H1 (cell line): ENCODE results near the gene MYORG. TPM values are rescaled to one million over a fixed set of nuclear protein-coding genes. Genes with fewer than 3 reads are reported as not detected.

ENCODE experiments used
- CTCF ChIA-PET: fragments of 300-600 bp; sonication (Branson Sonifier 250); formaldehyde crosslinking; loops from one replicate; lab custom pipeline; 2021; ENCODE audit not compliant: partially characterized antibody; lab: Charles Lee
- POLR2A ChIA-PET: fragments of 300-600 bp; sonication (Branson Sonifier 250); formaldehyde crosslinking; loops from one replicate; lab custom pipeline; 2021; ENCODE audit warnings: inconsistent platforms; ENCODE audit not compliant: partially characterized antibody; lab: Charles Lee
- DNase-seq, 2 experiments: peaks; one replicate each; pipeline versions ENCODE4 v3.0.0 to v3.0.0-alpha.2; 2010 to 2022; ENCODE audit warnings: low spot score in 2 of 2, low read depth in 1 of 2, mixed read lengths in 1 of 2
- FAIRE-seq: peaks from 2 replicates; lab custom pipeline; 2011; peaks lifted over from hg19 to GRCh38; lab: Jason Lieb, UNC
- H2AFZ ChIP-seq: 2 replicates; pipeline ENCODE4 v1.8.1; 2012; ENCODE audit warnings: low read length, inconsistent platforms
- H2AK5ac ChIP-seq: 2 replicates; pipeline ENCODE4 v1.6.1; 2013; ENCODE audit warnings: low read depth, low read length
- H2BK120ac ChIP-seq: replicated peaks from 2 replicates; pipeline ENCODE3; 2013; ENCODE audit warnings: low read depth, low read length, inconsistent platforms
- H2BK12ac ChIP-seq: 2 replicates; pipeline ENCODE4 v1.6.1; 2013; ENCODE audit warnings: low read depth, low read length
- H2BK15ac ChIP-seq: 2 replicates; pipeline ENCODE4 v1.6.1; 2013; ENCODE audit warnings: low read length
- H2BK20ac ChIP-seq: 2 replicates; pipeline ENCODE4 v1.6.1; 2013; ENCODE audit warnings: low read length
- H2BK5ac ChIP-seq: 2 replicates; pipeline ENCODE4 v1.6.1; 2013; ENCODE audit warnings: low read depth, low read length
- H3K14ac ChIP-seq: 2 replicates; pipeline ENCODE4 v1.6.1; 2013; ENCODE audit warnings: inconsistent platforms; ENCODE audit not compliant: insufficient read length
- H3K18ac ChIP-seq: 2 replicates; pipeline ENCODE4 v1.6.1; 2013; ENCODE audit warnings: low read length; ENCODE audit errors: extremely low read depth
- H3K23ac ChIP-seq: 2 replicates; pipeline ENCODE4 v1.6.1; 2013; ENCODE audit warnings: inconsistent platforms; ENCODE audit not compliant: insufficient read length
- H3K23me2 ChIP-seq: 2 replicates; pipeline ENCODE4 v1.6.1; 2013; ENCODE audit warnings: low read depth, low read length
- H3K27ac ChIP-seq: 2 replicates; pipeline ENCODE4 v1.6.1; 2011; ENCODE audit warnings: low read depth, low read length, inconsistent platforms
- H3K27me3 ChIP-seq, 4 experiments: replicated peaks in 1 of 4; 1 replicate in 1 of 4; 2 replicates in 3 of 4; pipeline versions ENCODE4 v1.6.1 to v1.8.1; 2011 to 2013; ENCODE audit warnings: low read length in 3 of 4, mild to moderate bottlenecking in 3 of 4, inconsistent platforms in 2 of 4, mixed read lengths in 2 of 4, moderate library complexity in 1 of 4; ENCODE audit not compliant: control insufficient read depth in 3 of 4, insufficient read depth in 3 of 4; ENCODE audit errors: extremely low read depth in 1 of 4
- H3K36me3 ChIP-seq, 4 experiments: 2 replicates each; pipeline versions ENCODE4 v1.6.1 to v1.8.1; 2011 to 2013; ENCODE audit warnings: mild to moderate bottlenecking in 4 of 4, low read length in 3 of 4, moderate library complexity in 2 of 4, control low read depth in 1 of 4, inconsistent platforms in 1 of 4; ENCODE audit not compliant: insufficient read depth in 4 of 4, control insufficient read depth in 2 of 4
- H3K4ac ChIP-seq: replicated peaks from 2 replicates; pipeline ENCODE3; 2013; ENCODE audit warnings: low read length, low read depth, mixed read lengths, inconsistent platforms; ENCODE audit not compliant: insufficient read length
- H3K4me1 ChIP-seq, 4 experiments: replicated peaks in 1 of 4; 1 replicate in 1 of 4; 2 replicates in 3 of 4; pipeline versions ENCODE4 v1.6.1 to v1.8.1; 2011 to 2013; ENCODE audit warnings: low read length in 3 of 4, inconsistent platforms in 2 of 4, mixed read lengths in 1 of 4; ENCODE audit not compliant: insufficient read depth in 4 of 4, control insufficient read depth in 3 of 4
- H3K4me2 ChIP-seq, 2 experiments: 2 replicates each; pipeline versions ENCODE4 v1.6.1 to v1.8.1; 2011 to 2013; ENCODE audit warnings: low read depth in 2 of 2, low read length in 2 of 2, control low read depth in 1 of 2, inconsistent platforms in 1 of 2, mild to moderate bottlenecking in 1 of 2; ENCODE audit not compliant: insufficient read depth in 1 of 2
- H3K4me3 ChIP-seq, 4 experiments: fragments of 200-600, 300-600 bp in 1 of 4; sonication (generic), shearing (Covaris generic), sonication (Bioruptor Twin) in 1 of 4; 2 replicates each; pipeline versions ENCODE4 v1.5.1 to v1.8.1; 2011 to 2016; ENCODE audit warnings: low read length in 4 of 4, low read depth in 3 of 4, control low read depth in 2 of 4, inconsistent platforms in 2 of 4, mild to moderate bottlenecking in 2 of 4, mixed read lengths in 1 of 4, moderate library complexity in 1 of 4; ENCODE audit not compliant: insufficient read depth in 2 of 4; ENCODE audit errors: extremely low read depth in 1 of 4
- H3K56ac ChIP-seq: replicated peaks from 2 replicates; pipeline ENCODE3; 2013; ENCODE audit warnings: low read depth, mild to moderate bottlenecking, mixed read lengths, low read length, inconsistent platforms; ENCODE audit not compliant: insufficient read length
- H3K79me1 ChIP-seq: 2 replicates; pipeline ENCODE4 v1.6.1; 2013; ENCODE audit warnings: low read depth, low read length, control low read depth
- H3K79me2 ChIP-seq, 2 experiments: 2 replicates each; pipeline versions ENCODE4 v1.6.1 to v1.8.1; 2012 to 2013; ENCODE audit warnings: low read length in 2 of 2, mild to moderate bottlenecking in 2 of 2, inconsistent platforms in 1 of 2; ENCODE audit not compliant: insufficient read depth in 2 of 2, control insufficient read depth in 1 of 2
- H3K9ac ChIP-seq, 4 experiments: replicated peaks in 1 of 4; 1 replicate in 1 of 4; 2 replicates in 3 of 4; pipeline versions ENCODE4 v1.6.1 to v1.8.1; 2011 to 2013; ENCODE audit warnings: low read depth in 3 of 4, low read length in 3 of 4, control low read depth in 2 of 4, mild to moderate bottlenecking in 2 of 4, moderate library complexity in 2 of 4, inconsistent platforms in 1 of 4; ENCODE audit errors: extremely low read depth in 1 of 4
- H3K9me3 ChIP-seq, 2 experiments: 2 replicates each; pipeline versions ENCODE4 v1.6.1 to v1.8.1; 2012 to 2013; ENCODE audit warnings: mild to moderate bottlenecking in 2 of 2, moderate library complexity in 2 of 2, control low read depth in 1 of 2, inconsistent platforms in 1 of 2, low read depth in 1 of 2, low read length in 1 of 2, mixed read lengths in 1 of 2; ENCODE audit not compliant: insufficient read depth in 2 of 2
- H4K20me1 ChIP-seq, 2 experiments: replicated peaks in 1 of 2; 2 replicates each; pipeline versions ENCODE3 to v1.8.1; 2011 to 2013; ENCODE audit warnings: inconsistent platforms in 2 of 2, low read length in 2 of 2, mild to moderate bottlenecking in 1 of 2; ENCODE audit not compliant: insufficient read depth in 2 of 2, control insufficient read depth in 1 of 2
- H4K5ac ChIP-seq: 2 replicates; pipeline ENCODE4 v1.6.1; 2013; ENCODE audit warnings: low read length, low read depth, mixed read lengths, inconsistent platforms; ENCODE audit not compliant: insufficient read length
- H4K8ac ChIP-seq: 2 replicates; pipeline ENCODE4 v1.8.0; 2013; ENCODE audit warnings: mild to moderate bottlenecking, moderate library complexity, low read length, inconsistent platforms; ENCODE audit not compliant: insufficient read depth; ENCODE audit errors: extremely low read depth
- H4K91ac ChIP-seq: replicated peaks from 2 replicates; pipeline ENCODE3; 2013; ENCODE audit warnings: low read length, mixed read lengths, inconsistent platforms; ENCODE audit not compliant: insufficient read length
- ASH2L ChIP-seq: fragments of 200-600, 300-600 bp; sonication (generic); IDR thresholded peaks from one replicate; pipeline ENCODE4 v1.7.1; 2017; ENCODE audit warnings: low read length
- CREB1 ChIP-seq: IDR thresholded peaks from 2 replicates; pipeline ENCODE4 v1.6.1; 2012; ENCODE audit warnings: inconsistent platforms
- CTBP2 ChIP-seq: IDR thresholded peaks from 2 replicates; pipeline ENCODE4 v1.7.0; 2011; ENCODE audit warnings: borderline replicate concordance, mild to moderate bottlenecking, moderate library complexity, mixed read lengths, low read length; ENCODE audit not compliant: insufficient read depth, insufficient read length
- EP300 ChIP-seq, 2 experiments: IDR thresholded peaks; 1 replicate in 1 of 2; 2 replicates in 1 of 2; pipeline ENCODE4 v1.6.1; 2011 to 2012; ENCODE audit warnings: low read depth in 2 of 2, low read length in 2 of 2, mild to moderate bottlenecking in 2 of 2, borderline replicate concordance in 1 of 2, inconsistent platforms in 1 of 2, moderate library complexity in 1 of 2
- GTF2F1 ChIP-seq: IDR thresholded peaks from 2 replicates; pipeline ENCODE4 v1.6.1; 2012; ENCODE audit warnings: low read depth, low read length, improper control_type of control experiment, borderline replicate concordance
- KDM1A ChIP-seq: fragments of 200-600, 300-600 bp; sonication (generic); IDR thresholded peaks from 2 replicates; pipeline ENCODE4 v1.7.1; 2016; ENCODE audit warnings: mild to moderate bottlenecking, low read length, borderline replicate concordance
- PHF8 ChIP-seq: fragments of 200-600 bp; sonication (generic); conservative IDR thresholded peaks from 2 replicates; pipeline ENCODE4 v1.7.1; 2012; ENCODE audit warnings: low read depth, mild to moderate bottlenecking, inconsistent platforms, low read length, moderate library complexity
- RNF2 ChIP-seq: fragments of 200-900, 300-1000 bp; sonication (generic); IDR thresholded peaks from 2 replicates; pipeline ENCODE4 v1.7.1; 2016; ENCODE audit warnings: borderline replicate concordance, low read depth, mild to moderate bottlenecking, antibody characterized with exemption, low read length; ENCODE audit not compliant: poor library complexity, severe bottlenecking; ENCODE audit errors: missing control alignments
- SIN3A ChIP-seq, 2 experiments: IDR thresholded peaks in 1 of 2; conservative IDR thresholded peaks in 1 of 2; 2 replicates each; pipeline ENCODE4 v1.6.1; 2011 to 2012; ENCODE audit warnings: low read length in 2 of 2, improper control_type of control experiment in 1 of 2, low read depth in 1 of 2, mild to moderate bottlenecking in 1 of 2
- SIX5 ChIP-seq: IDR thresholded peaks from 2 replicates; pipeline ENCODE4 v1.6.1; 2011; ENCODE audit warnings: mild to moderate bottlenecking, low read depth, low read length
- SP2 ChIP-seq: IDR thresholded peaks from 2 replicates; pipeline ENCODE4 v1.6.1; 2012; ENCODE audit warnings: mild to moderate bottlenecking, low read length, inconsistent platforms
- YY1 ChIP-seq: IDR thresholded peaks from 2 replicates; pipeline ENCODE4 v1.6.1; 2011; ENCODE audit warnings: low read depth, mild to moderate bottlenecking, low read length
- ZNF274 ChIP-seq: IDR thresholded peaks from 2 replicates; pipeline ENCODE4 v1.7.0; 2012; ENCODE audit warnings: low read length, borderline replicate concordance; ENCODE audit errors: extremely low read depth
- WGBS, 2 experiments: shearing (Covaris generic) in 1 of 2; methylation state at CpG; one replicate each; pipeline versions ENCODE4 v1.1.6 to v1.1.7; 2013 to 2015; ENCODE audit warnings: low lambda C conversion rate in 2 of 2, mixed read lengths in 2 of 2, inconsistent platforms in 1 of 2, low coverage in 1 of 2, missing lambda C conversion rate in 1 of 2; ENCODE audit not compliant: insufficient replicate concordance in 2 of 2, insufficient coverage in 1 of 2, insufficient read length in 1 of 2; ENCODE audit errors: extremely low coverage in 1 of 2, missing lambda C conversion rate in 1 of 2; 5-methylcytosine and 5-hydroxymethylcytosine counted together
- polyA plus RNA-seq, 7 experiments: library from polyadenylated mRNA; depleted of rRNA in 3 of 7; stranded (reverse) in 5 of 7; unstranded in 2 of 7; fragments of >200 nt in 5 of 7; fragments of 200-250 nt in 2 of 7; gene quantifications; 1 replicate in 5 of 7; 2 replicates in 1 of 7; 4 replicates in 1 of 7; pipeline versions ENCODE4 v1.2.1 to v1.2.3, GENCODE V29; 2011 to 2013; ENCODE audit warnings: missing spikeins in 2 of 7, mixed read lengths in 2 of 7
- total RNA-seq: library from RNA; stranded (reverse); fragmentation: NEBNext Ultra II Directional; extraction: Animal tissue kit (Norgen Biotek cat#: 25700); gene quantifications from 2 replicates; pipeline ENCODE4 v1.2.1, GENCODE V29; 2021

Gene MYORG
- total and polyA plus RNA-seq, 2 of the 8 experiments (the other 6 are each of a cell fraction or from before 2014, with no cell fraction given), result 1.2 to 5.9 TPM

- TF ChIP-seq ASH2L (no peak), KDM1A (no peak), GTF2F1 (no peak), SIN3A (conservative IDR thresholded peaks at IDR 0.05 in 1 of 2, IDR thresholded peaks at IDR 0.05 in 1 of 2; ENCODE audit: low read depth in 1 of 2, low read length in 2 of 2) (no peak), ZNF274 (no peak), SP2 (no peak), CTBP2 (no peak), SIX5 (no peak), CREB1 (no peak), YY1 (no peak), RNF2 (no peak), EP300 (IDR thresholded peaks at IDR 0.05; ENCODE audit: borderline replicate concordance in 1 of 2, low read depth in 2 of 2, low read length in 2 of 2) (no peak), PHF8 (no peak)
- FAIRE-seq (no peak), DNase-seq (no peak)
- Histone ChIP-seq H3K18ac (no peak overlapping the region), H3K9ac (no peak overlapping the region), H3K4ac (no peak overlapping the region), H3K4me3 (no peak overlapping the region), H4K91ac (no peak overlapping the region), H2BK15ac (no peak overlapping the region), H3K4me2 (no peak overlapping the region), H2BK5ac (no peak overlapping the region), H2BK12ac (no peak overlapping the region), H3K23ac (no peak overlapping the region), H2BK120ac (no peak overlapping the region), H4K8ac (no peak overlapping the region), H2BK20ac (no peak overlapping the region), H2AK5ac (no peak overlapping the region), H3K79me2 (no peaks in the 10 kb centered on the region), H3K27ac (no peak overlapping the region), H4K20me1 (no peaks in the 10 kb centered on the region), H3K56ac (no peak overlapping the region), H3K9me3 (no peaks in the 10 kb centered on the region), H3K23me2 (no peaks in the 10 kb centered on the region), H3K36me3 (peaks cover 0 to 11% (median 5%) of the 10 kb centered on the region in 4 experiments; a peak in 4 of 8 replicates), H3K79me1 (no peaks in the 10 kb centered on the region; the same call in 1 of the 2 replicates), H4K5ac (no peak overlapping the region), H2AFZ (no peak overlapping the region), H3K4me1 (no peaks in the 10 kb centered on the region), H3K27me3 (no peaks in the 10 kb centered on the region), H3K14ac (no peak overlapping the region)
- ChIA-PET CTCF (interaction anchor here (0.6 to 16.6 kb wide), 5 partner anchors 10 to 205 kb away, joined by 3 to 350 read pairs (median 5); partner anchors contain the start of gene MYORG), POLR2A (interaction anchor here (0.7 to 1.1 kb wide), 2 partner anchors 9 to 38 kb away, joined by 3 read pairs; no protein-coding TSS in a partner anchor)
- WGBS, 2 experiments, result 92% methylated on average over 5 of the region's 5 CpGs; no CpG with 5 or more reads in 1 of the 2 experiments
Observed at GRCh38 chr9:34343090-34343489, 33.6 kb downstream of the MYORG start.
